Right atrium auricular region (tissue), 2 donors: Measurements from ENCODE around the gene JARID2. TPM values are rescaled to one million over a fixed set of nuclear protein-coding genes. Genes with fewer than 3 reads are reported as not detected.

Experiments
- DNase-seq: peaks from one replicate; pipeline ENCODE4 v3.0.0-alpha.2; 2019; ENCODE audit warnings: low spot score
- H3K27ac ChIP-seq, 2 donors: fragments of 200-600 bp; sonication (generic); 1 replicate in 1 of 2; 2 replicates in 1 of 2; pipeline ENCODE4 v1.5.1; 2016 to 2019
- H3K27me3 ChIP-seq, 2 donors: fragments of 200-600 bp; sonication (generic); one replicate each; pipeline versions ENCODE4 v1.5.1 to v1.6.0; 2017 to 2019
- H3K36me3 ChIP-seq: fragments of 200-600 bp; sonication (generic); one replicate; pipeline ENCODE4 v1.5.1; 2016
- H3K4me1 ChIP-seq, 2 donors: fragments of 200-600 bp; sonication (generic); one replicate each; pipeline versions ENCODE4 v1.5.1 to v1.6.0; 2017 to 2019
- H3K4me3 ChIP-seq, 2 donors: fragments of 200-600 bp; sonication (generic); 1 replicate in 1 of 2; 2 replicates in 1 of 2; pipeline ENCODE4 v1.5.1; 2017 to 2019; ENCODE audit warnings: mild to moderate bottlenecking in 1 of 2, moderate library complexity in 1 of 2
- H3K9me3 ChIP-seq, 2 donors: fragments of 200-600 bp; sonication (generic); one replicate each; pipeline ENCODE4 v1.5.1; 2019
- CTCF ChIP-seq, 2 donors: fragments of 200-600 bp; sonication (generic); IDR thresholded peaks; one replicate each; pipeline ENCODE4 v1.5.1; 2019; ENCODE audit warnings: antibody characterized with exemption in 2 of 2
- total RNA-seq, 2 donors: library from RNA; depleted of rRNA; stranded (reverse); fragments of >200 nt; gene quantifications; one replicate each; pipeline ENCODE4 v1.1.0, GENCODE V29; 2016

Gene JARID2
- total RNA-seq, 2 donors from 2014 or later: 6.5 to 6.7 TPM

GRCh38 chr6:15372932-15373331, 127.1 kb downstream of the JARID2 start:
- Histone ChIP-seq H3K4me1 (peaks cover 0 to 51% of the 10 kb centered on the region in 2 donors), H3K27ac (no peak overlapping the region), H3K9me3 (no peaks in the 10 kb centered on the region), H3K36me3 (no peaks in the 10 kb centered on the region), H3K4me3 (no peak overlapping the region), H3K27me3 (no peaks in the 10 kb centered on the region)
- no peak for DNase-seq
- no peak for TF ChIP-seq CTCF (IDR thresholded peaks at IDR 0.05)

- no peak for TF ChIP-seq CTCF (IDR thresholded peaks at IDR 0.05)
- no peaks in the 10 kb centered on the region for H3K36me3 ChIP-seq
Observed at GRCh38 chr6:15374119-15374518, 128.2 kb downstream of the JARID2 start.

GRCh38 chr6:15375018-15375417, 129.1 kb downstream of the JARID2 start:
- no peaks in the 10 kb centered on the region for H3K27me3 ChIP-seq
- no peaks in the 10 kb centered on the region for H3K9me3 ChIP-seq
- H3K4me3 ChIP-seq: no peak overlapping the region
- DNase-seq: no peak
- no peak overlapping the region for H3K27ac ChIP-seq
- H3K4me1 ChIP-seq: peaks cover 0 to 56% of the 10 kb centered on the region in 2 donors
- no peaks in the 10 kb centered on the region for H3K36me3 ChIP-seq
- no peak for TF ChIP-seq CTCF (IDR thresholded peaks at IDR 0.05)

More at GRCh38 chr6:15374119-15374518, 128.2 kb downstream of the JARID2 start:
- Histone ChIP-seq H3K4me1 (peaks cover 0 to 57% of the 10 kb centered on the region in 2 donors), H3K9me3 (no peaks in the 10 kb centered on the region), H3K4me3 (no peak overlapping the region), H3K27ac (no peak overlapping the region), H3K27me3 (no peaks in the 10 kb centered on the region)
- no peak for DNase-seq

GRCh38 chr6:15375638-15376290, 129.9 kb downstream of the JARID2 start:
- peaks cover 0 to 54% of the 10 kb centered on the region in 2 donors for H3K4me1 ChIP-seq
- H3K9me3 ChIP-seq: no peaks in the 10 kb centered on the region
- no peak for TF ChIP-seq CTCF (IDR thresholded peaks at IDR 0.05)
- no peaks in the 10 kb centered on the region for H3K36me3 ChIP-seq
- no peak overlapping the region for H3K27ac ChIP-seq
- no peak for DNase-seq
- no peaks in the 10 kb centered on the region for H3K27me3 ChIP-seq
- H3K4me3 ChIP-seq: no peak overlapping the region

GRCh38 chr6:15376900-15377487, 131.1 kb downstream of the JARID2 start:
- no peak for DNase-seq
- Histone ChIP-seq H3K27me3 (no peaks in the 10 kb centered on the region), H3K4me1 (peaks cover 0 to 47% of the 10 kb centered on the region in 2 donors), H3K9me3 (no peaks in the 10 kb centered on the region), H3K27ac (no peak overlapping the region), H3K4me3 (no peak overlapping the region), H3K36me3 (no peaks in the 10 kb centered on the region)
- no peak for TF ChIP-seq CTCF (IDR thresholded peaks at IDR 0.05)
